HG03280 (cell line): ENCODE measurements around the gene FAM81A.
"Not testable (repeated sequence)": the region's sequence is repeated elsewhere in the genome, so short reads cannot be mapped to it uniquely, and the experiment has no call there.

Experiments used
- ATAC-seq: cut with Tn5 transposase; IDR thresholded peaks from one replicate; pipeline ENCODE4 v1.9.1; 2021; ENCODE audit warnings: mild to moderate bottlenecking, moderate library complexity; ENCODE audit not compliant: unreplicated experiment

The FAM81A gene

DNA sequence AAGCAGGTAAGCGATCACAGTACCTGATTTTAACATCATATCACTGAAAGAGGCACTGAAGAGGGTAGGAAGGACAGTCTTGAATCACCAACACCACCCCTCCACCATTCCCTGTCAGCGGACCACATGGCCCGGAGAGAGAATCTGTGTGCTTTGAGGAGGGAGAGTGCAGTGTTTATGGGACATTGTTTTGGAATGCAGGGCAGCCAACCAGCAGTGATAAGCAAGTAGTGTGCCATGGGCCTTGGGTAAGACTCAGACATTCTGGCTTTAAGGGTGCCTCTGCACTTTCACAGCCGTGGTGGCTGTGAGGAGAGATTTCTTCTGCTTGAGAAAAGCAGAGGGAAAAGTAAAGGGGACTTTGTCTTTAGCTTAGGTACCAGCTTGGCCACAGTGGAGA lies 46.4 kb downstream of the FAM81A start:
- no peak for ATAC-seq

- ATAC-seq, result no peak
Measured at GRCh38 chr15:59485036-59485435, 47.0 kb downstream of the FAM81A start.

GRCh38 chr15:59489485-59489884 lies 51.5 kb downstream of the FAM81A start:
- not testable (repeated sequence) for ATAC-seq

- ATAC-seq, result no peak
Measured at GRCh38 chr15:59491062-59491461, 53.1 kb downstream of the FAM81A start.

DNA sequence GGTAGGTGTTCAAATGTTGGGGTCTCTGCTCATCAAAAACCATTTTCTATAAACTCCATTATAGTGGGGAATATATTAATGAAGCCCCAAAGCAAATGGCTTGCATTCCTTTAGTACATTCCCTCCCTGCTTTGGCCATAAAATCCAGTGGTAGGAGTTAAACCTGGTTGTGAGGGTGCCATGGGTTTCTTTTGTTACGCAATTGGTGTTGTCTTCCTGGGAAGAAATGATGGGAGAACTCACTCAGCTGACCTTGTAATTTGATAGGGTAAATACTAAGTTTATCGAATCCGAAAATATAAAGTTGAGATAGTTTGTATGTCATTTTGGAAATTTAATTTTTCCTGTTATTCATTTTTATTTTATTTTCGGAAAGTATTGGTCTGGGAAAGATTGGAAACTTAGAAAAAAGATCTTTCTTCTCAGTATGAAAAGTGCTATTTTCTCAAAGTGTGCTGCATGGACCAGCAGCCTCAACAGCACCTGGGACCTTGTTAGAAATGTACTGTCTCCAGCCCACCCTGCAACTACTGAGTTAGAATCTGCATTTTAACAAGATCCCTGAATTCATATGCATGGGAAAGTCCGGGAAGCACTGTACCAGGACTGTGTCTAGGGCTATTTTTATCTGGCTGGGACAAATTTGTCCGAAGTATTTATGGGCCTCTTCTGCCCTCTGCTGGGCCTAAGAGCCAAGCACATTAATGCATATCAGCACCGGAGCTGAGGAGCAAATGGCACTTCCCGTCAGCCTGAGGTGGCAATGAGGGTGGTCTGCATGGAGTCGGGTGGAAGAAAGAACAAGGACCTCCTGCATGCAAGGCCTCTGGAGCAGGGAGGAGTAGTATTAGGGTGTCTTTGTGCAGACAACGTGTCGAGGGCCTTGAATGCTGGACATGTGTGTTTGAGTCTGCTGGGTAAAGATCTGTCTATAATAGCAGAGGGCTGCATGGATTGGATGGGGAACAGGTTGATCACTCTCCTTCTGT lies 54.7 kb downstream of the FAM81A start:
- ATAC-seq, result no peak

GRCh38 chr15:59501597-59501996 lies 63.6 kb downstream of the FAM81A start:
- no peak for ATAC-seq

GRCh38 chr15:59515190-59515589 lies 77.2 kb downstream of the FAM81A start:
- no peak for ATAC-seq

DNA sequence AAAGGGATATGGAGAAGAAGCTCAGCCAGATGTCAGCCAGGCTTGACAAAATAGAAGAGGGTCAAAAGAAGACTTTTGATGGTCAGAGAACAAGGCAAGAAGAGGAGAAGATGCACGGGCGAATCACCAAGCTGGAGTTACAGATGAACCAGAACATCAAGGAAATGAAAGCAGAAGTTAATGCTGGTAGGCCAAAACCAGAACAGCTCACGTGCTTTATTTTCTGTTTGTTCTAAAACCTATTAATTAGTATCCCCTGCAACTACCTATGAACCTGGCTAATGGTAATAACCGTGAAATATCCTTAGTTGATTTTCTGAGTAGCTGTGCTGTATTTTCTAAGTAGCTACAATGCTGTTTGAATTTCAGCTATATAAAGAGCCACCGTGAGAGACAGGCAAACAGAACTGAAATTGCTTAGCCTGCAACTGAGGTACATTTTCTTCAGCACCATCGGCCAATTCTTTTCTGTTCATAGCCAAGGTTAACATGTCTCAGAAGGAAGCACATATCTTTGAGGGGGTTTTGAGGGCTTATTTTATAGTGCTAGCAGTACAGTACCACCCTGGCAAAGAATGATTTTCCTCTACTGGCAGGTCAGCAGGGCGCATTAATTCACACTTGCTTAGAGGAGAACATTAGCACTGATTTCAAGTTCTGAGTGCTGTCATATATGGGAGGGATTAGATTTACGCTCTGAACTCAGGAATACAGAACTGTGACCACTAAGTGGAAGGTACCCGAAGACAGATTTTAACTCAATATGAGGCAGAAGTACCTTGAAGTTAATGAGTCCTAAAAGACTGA lies 78.9 kb downstream of the FAM81A start:
- no peak for ATAC-seq

GRCh38 chr15:59519329-59519728 lies 81.3 kb downstream of the FAM81A start:
- ATAC-seq, result no peak

DNA sequence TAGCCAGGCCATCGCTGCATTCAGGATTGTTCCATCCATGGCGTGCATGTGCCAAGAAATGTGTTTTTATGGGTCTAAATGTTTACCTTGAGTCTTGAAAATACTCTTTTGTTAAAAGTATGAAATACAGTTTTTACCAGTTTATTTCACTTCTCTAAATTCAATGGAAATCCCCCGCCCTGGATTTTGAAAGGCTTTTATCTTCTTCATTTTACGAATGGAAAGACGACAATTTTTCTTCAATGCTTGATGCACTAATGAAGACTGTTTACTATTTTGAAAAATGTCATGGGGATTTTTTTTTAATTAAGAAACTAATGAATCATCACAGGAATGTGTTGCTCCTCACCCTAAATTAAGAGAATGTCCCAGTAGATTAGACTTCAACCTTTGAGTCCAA lies 83.5 kb downstream of the FAM81A start:
- ATAC-seq, result no peak

- no peak for ATAC-seq
Measured at GRCh38 chr15:59522988-59523461, 85.0 kb downstream of the FAM81A start.

- ATAC-seq, result no peak
Measured at GRCh38 chr15:59523702-59524101, 85.7 kb downstream of the FAM81A start.

- no peak for ATAC-seq
Measured at GRCh38 chr15:59524331-59524731, 86.3 kb downstream of the FAM81A start.

DNA sequence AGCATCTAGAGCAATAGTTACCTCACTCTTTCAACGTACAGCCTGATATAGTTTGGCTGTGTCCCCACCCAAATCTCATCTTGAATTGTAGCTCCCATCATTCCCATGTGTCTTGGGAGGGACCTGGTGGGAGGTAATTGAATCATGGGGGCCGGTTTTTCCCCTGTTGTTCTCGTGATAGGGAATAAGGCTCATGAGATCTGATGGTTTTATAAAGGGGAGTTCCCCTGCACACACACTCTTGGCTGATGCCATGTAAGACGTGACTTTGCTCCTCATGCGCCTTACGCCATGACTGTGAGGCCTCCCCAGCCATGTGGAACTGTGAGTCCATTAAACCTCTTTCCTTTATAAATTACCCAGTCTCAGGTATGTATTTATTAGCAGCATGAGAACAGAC lies 88.5 kb downstream of the FAM81A start:
- not testable (repeated sequence) for ATAC-seq

DNA sequence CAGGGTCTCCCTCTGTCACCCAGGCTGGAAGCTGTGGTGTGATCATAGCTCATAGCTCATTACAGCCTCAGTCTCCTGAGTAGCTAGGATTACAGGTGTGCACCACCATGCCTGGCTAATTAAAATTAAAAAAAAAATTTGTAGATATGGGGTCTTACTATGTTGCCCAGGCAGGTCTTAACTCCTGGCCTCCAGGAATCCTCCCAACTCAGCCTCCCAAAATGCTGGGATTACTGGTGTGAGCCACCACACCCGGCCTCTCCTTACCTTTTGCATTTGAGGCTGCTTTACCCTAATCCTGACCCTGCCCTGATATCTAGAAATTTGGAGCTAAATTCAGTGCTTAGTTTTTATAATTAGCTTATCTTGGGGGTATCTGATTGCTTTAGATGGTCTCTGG lies 90.4 kb downstream of the FAM81A start:
- no peak for ATAC-seq

DNA sequence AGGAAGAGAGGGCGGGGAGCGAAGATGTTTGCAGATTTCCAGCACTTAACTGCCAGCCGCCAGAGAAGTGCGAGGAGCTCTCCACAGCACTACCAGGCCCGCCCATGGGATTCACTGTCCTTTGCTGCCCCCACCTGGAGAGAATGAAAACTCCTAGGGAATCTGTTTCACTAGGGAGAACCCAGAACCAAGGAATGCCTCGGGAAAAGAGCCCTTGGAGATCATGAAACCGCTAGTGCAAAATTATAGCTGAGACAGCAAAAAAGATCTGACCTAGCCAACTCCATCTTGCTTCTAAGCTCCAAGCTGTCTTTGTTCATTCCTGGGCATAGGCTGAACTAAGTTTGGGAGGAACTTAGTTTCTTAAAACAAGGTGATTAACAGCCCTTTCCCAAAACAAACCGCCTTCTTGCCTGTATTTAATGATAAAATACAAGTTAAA lies 91.0 kb downstream of the FAM81A start:
- ATAC-seq, result peak; percentile 58

GRCh38 chr15:59531066-59531675 lies 93.2 kb downstream of the FAM81A start:
- ATAC-seq, result no peak

DNA sequence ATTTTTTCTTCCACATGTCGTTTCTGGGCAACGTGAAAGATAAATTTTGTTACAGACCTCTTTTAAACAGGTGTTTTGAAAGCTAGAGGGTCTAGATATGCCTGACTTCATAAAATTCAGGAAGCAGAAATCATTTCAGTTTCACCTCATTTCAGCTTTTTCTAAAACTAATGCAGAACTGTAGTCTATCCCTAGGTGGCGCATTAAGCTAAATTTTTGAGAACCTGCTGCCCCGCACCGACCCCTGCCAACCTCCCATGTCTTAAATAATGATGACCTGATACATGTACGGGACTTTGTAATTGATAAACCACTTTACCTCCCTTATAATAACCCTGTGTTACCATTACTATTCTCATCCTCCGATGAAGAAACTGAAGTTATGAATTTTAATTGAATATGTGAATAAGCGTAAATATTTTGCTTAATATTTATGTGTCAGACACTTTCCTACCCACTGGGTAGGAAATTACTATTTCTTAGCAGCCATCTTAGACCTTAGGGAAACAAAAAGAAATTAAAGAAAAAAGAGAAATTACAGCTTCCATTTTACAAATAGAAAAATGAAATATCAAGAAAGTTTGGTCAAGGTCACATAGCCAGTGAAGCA lies 94.9 kb downstream of the FAM81A start:
- peak; percentile 46 for ATAC-seq

DNA sequence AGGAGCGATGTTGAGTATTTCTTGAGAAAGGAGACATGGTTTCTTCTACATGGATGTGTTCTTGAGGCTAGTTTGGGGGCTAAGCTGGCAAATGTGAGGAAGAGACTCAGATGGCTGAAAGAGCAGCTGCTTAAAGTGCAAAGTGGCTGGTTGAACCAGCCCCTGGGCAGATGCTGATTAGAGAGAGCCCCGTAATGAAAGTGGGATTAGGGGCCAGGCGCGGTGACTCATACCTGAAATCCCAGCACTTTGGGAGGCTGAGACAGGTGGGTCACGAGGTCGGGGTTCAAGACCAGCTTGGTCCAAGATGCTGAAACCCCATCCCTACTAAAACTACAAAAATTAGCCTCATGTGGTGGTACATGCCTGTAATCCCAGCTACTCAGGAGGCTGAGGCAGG lies 98.6 kb downstream of the FAM81A start:
- ATAC-seq, result no peak

DNA sequence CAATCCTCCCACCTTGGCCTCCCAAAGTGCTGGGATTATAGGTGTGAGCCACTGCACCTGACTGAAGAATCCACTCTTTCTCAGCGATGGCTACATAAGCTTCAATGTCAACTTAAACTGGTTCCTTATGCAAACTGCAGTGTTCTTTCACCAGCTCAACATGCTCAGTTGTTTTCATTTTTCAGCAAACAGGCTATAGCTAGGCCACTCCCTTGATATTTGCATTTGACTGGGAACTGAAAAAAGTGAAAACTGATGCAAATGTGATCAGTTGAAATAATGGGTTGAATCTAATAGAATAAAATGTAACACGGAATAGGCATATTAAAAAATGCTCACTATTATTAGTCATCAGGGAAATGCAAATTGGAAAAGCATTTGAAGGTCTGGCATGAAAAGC lies 99.4 kb downstream of the FAM81A start:
- ATAC-seq, result no peak

- ATAC-seq, result no peak
Measured at GRCh38 chr15:59538494-59538893, 100.5 kb downstream of the FAM81A start.
